ENCODE measurements around the gene CDHR5. TPM values are rescaled to one million over a fixed set of nuclear protein-coding genes. Genes with fewer than 3 reads are reported as not detected.

Gene CDHR5
- total RNA-seq, 1 donor from 2014 or later: not detected

DNA sequence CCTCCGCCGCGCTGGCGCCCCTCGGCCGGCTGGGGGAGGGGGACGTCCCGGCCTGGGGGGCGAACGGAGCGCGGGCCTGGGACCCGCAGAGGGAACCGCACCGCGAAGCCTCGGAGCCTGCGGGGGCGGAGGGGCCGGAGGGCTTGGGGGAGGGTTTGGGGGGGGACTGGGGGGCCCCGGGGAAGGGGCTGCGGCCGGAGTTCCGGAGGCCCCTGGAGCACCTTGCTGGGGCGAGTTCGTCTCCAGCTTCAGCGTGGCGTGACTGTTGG, 2.5 kb upstream of the CDHR5 start:
- FAIRE-seq: no peak
- peaks cover 1% of the 10 kb centered on the region for H3K36me3 ChIP-seq (ENCODE audit: control insufficient read depth, insufficient read depth, low read length)
- no peak for DNase-seq (ENCODE audit: low read depth)
- H3K27me3 ChIP-seq (ENCODE audit: control insufficient read depth, insufficient read depth, low read length): peaks cover 4% of the 10 kb centered on the region
- no peak overlapping the region for H3K4me3 ChIP-seq (ENCODE audit: low read depth, low read length)
- TF ChIP-seq, protein P1, sequence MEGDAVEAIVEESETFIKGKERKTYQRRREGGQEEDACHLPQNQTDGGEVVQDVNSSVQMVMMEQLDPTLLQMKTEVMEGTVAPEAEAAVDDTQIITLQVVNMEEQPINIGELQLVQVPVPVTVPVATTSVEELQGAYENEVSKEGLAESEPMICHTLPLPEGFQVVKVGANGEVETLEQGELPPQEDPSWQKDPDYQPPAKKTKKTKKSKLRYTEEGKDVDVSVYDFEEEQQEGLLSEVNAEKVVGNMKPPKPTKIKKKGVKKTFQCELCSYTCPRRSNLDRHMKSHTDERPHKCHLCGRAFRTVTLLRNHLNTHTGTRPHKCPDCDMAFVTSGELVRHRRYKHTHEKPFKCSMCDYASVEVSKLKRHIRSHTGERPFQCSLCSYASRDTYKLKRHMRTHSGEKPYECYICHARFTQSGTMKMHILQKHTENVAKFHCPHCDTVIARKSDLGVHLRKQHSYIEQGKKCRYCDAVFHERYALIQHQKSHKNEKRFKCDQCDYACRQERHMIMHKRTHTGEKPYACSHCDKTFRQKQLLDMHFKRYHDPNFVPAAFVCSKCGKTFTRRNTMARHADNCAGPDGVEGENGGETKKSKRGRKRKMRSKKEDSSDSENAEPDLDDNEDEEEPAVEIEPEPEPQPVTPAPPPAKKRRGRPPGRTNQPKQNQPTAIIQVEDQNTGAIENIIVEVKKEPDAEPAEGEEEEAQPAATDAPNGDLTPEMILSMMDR (IDR thresholded peaks at IDR 0.05; ENCODE audit: insufficient read depth, low read length, severe bottlenecking): no peak

DNA sequence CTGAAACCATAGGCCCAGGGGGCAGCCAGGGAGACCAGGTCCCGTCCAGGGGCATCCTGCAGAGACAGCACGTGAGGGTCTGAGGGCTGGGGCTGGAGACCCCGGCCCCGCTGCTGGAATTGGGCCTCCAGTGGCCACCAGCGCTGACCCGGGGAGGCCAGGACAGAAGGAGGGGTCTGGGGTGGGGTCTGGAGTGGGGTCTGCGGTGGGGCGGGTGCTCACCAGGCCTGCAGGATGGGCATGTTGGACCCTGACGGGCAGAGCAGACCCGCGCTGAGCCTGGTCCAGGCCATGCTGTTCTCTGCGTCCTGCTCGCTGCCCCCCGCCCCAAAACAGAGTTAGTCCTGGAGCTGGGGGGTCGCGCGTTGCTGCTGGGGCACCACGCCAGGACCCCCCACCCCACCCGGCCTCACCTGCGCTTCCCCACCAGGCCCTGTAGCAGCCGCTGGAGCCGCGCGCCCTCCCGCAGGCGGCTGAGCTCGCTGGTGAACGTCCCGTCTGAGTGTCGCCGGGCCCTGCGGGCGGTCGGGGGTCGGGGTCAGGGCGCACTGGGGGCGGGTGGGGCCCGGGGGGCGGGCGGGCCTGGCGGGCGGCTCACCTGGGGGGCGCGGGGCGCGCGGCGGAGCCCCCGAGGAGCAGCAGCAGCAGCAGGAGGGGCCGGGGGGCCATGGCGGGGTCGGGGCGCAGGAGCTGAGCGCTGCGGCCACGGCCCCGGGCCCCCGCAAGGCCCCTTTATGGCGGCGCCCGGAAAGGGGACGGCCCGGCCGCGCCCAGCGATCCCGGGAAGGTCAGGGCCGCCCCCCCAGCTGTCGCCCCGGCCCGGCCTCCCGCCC, 1.9 kb upstream of the CDHR5 start, which contains the start of gene SCT:
Gene SCT, minus strand, starts transcription at position 707 of the 833 bp plus-strand sequence. Its CDS starts 38 bp downstream, at position 669.
- Histone ChIP-seq H3K4me3 (ENCODE audit: low read depth, low read length) (no peak within 1 kb of the TSS), H3K27me3 (ENCODE audit: control insufficient read depth, insufficient read depth, low read length) (peaks cover 4% of the 10 kb centered on the region), H3K36me3 (ENCODE audit: control insufficient read depth, insufficient read depth, low read length) (peaks cover 1% of the 10 kb centered on the region)
- no peak for DNase-seq (ENCODE audit: low read depth)
- FAIRE-seq: no peak
- TF ChIP-seq, protein P1 (IDR thresholded peaks at IDR 0.05; ENCODE audit: insufficient read depth, low read length, severe bottlenecking): no peak

GRCh38 chr11:625636-626268, 997 bp upstream of the CDHR5 start:
- no peak for FAIRE-seq
- peaks cover 4% of the 10 kb centered on the region for H3K27me3 ChIP-seq (ENCODE audit: control insufficient read depth, insufficient read depth, low read length)
- no peak for DNase-seq (ENCODE audit: low read depth)
- TF ChIP-seq, protein P1 (IDR thresholded peaks at IDR 0.05; ENCODE audit: insufficient read depth, low read length, severe bottlenecking): no peak
- H3K36me3 ChIP-seq (ENCODE audit: control insufficient read depth, insufficient read depth, low read length): peaks cover 1% of the 10 kb centered on the region
- no peak overlapping the region for H3K4me3 ChIP-seq (ENCODE audit: low read depth, low read length)

- DNase-seq (ENCODE audit: low read depth) (peak; percentile 48), FAIRE-seq (no peak)
- H3K4me3 ChIP-seq (ENCODE audit: low read depth, low read length): no peak overlapping the region
- TF ChIP-seq, protein P1 (IDR thresholded peaks at IDR 0.05; ENCODE audit: insufficient read depth, low read length, severe bottlenecking): no peak
- H3K36me3 ChIP-seq (ENCODE audit: control insufficient read depth, insufficient read depth, low read length): peaks cover 3% of the 10 kb centered on the region
- H3K27me3 ChIP-seq (ENCODE audit: control insufficient read depth, insufficient read depth, low read length): peaks cover 4% of the 10 kb centered on the region
These were observed 603 bp downstream of the CDHR5 start for GRCh38 chr11:623999-624704.

- peaks cover 3% of the 10 kb centered on the region for H3K36me3 ChIP-seq (ENCODE audit: control insufficient read depth, insufficient read depth, low read length)
- TF ChIP-seq, protein P1 (IDR thresholded peaks at IDR 0.05; ENCODE audit: insufficient read depth, low read length, severe bottlenecking): no peak
- no peak for FAIRE-seq
- no peak overlapping the region for H3K4me3 ChIP-seq (ENCODE audit: low read depth, low read length)
- H3K27me3 ChIP-seq (ENCODE audit: control insufficient read depth, insufficient read depth, low read length): peaks cover 4% of the 10 kb centered on the region
- no peak for DNase-seq (ENCODE audit: low read depth)
These were observed 1.3 kb downstream of the CDHR5 start for GRCh38 chr11:623349-623869.

Data from bronchial epithelial cell (primary cell).